Keratinocyte (primary cell): ENCODE results near the gene GTF2A1. TPM values are rescaled to one million over a fixed set of nuclear protein-coding genes. Genes with fewer than 3 reads are reported as not detected.

Experiments
- DNase-seq: peaks from one replicate; pipeline ENCODE4 v3.0.0-alpha.2; 2011; ENCODE audit warnings: low read depth, missing footprints, low spot score
- FAIRE-seq: peaks from 2 replicates; lab custom pipeline; 2011; peaks lifted over from hg19 to GRCh38; lab: Jason Lieb, UNC
- H2AFZ ChIP-seq: 2 replicates; pipeline ENCODE4 v1.6.0; 2012; ENCODE audit warnings: low read length, control low read depth, inconsistent platforms; ENCODE audit not compliant: control insufficient read depth
- H3K27ac ChIP-seq: 2 replicates; pipeline ENCODE4 v1.5.1; 2011; ENCODE audit warnings: low read length; ENCODE audit not compliant: control insufficient read depth, insufficient read depth
- H3K27me3 ChIP-seq: 3 replicates; pipeline ENCODE4 v1.6.0; 2011; ENCODE audit warnings: low read length; ENCODE audit not compliant: control insufficient read depth, insufficient read depth; ENCODE audit errors: extremely low read depth
- H3K36me3 ChIP-seq, 2 experiments: 2 replicates in 1 of 2; 3 replicates in 1 of 2; pipeline ENCODE4 v1.5.1; 2011; ENCODE audit warnings: low read length in 2 of 2, mild to moderate bottlenecking in 1 of 2; ENCODE audit not compliant: control insufficient read depth in 2 of 2, insufficient read depth in 2 of 2; ENCODE audit errors: extremely low read depth in 1 of 2
- H3K4me1 ChIP-seq: 3 replicates; pipeline ENCODE4 v1.5.1; 2011; ENCODE audit warnings: low read length; ENCODE audit not compliant: control insufficient read depth, insufficient read depth; ENCODE audit errors: extremely low read depth
- H3K4me2 ChIP-seq: 3 replicates; pipeline ENCODE4 v1.6.0; 2011; ENCODE audit warnings: low read depth, low read length; ENCODE audit not compliant: control insufficient read depth, insufficient read depth; ENCODE audit errors: extremely low read depth
- H3K4me3 ChIP-seq, 3 experiments: fragments of 200-600 bp in 1 of 3; sonication (generic) in 1 of 3; 2 replicates in 2 of 3; 3 replicates in 1 of 3; pipeline ENCODE4 v1.5.1; 2011 to 2016; ENCODE audit warnings: low read length in 3 of 3, mild to moderate bottlenecking in 3 of 3, control low read depth in 2 of 3, inconsistent platforms in 1 of 3, low read depth in 1 of 3, mixed read lengths in 1 of 3, mixed run types in 1 of 3, moderate library complexity in 1 of 3; ENCODE audit not compliant: control insufficient read depth in 2 of 3, insufficient read depth in 2 of 3; ENCODE audit errors: extremely low read depth in 1 of 3
- H3K79me2 ChIP-seq: 2 replicates; pipeline ENCODE4 v1.6.0; 2012; ENCODE audit warnings: low read length; ENCODE audit not compliant: control insufficient read depth, insufficient read depth
- H3K9ac ChIP-seq: 3 replicates; pipeline ENCODE4 v1.6.0; 2011; ENCODE audit warnings: low read length; ENCODE audit not compliant: control insufficient read depth, insufficient read depth; ENCODE audit errors: extremely low read depth
- H3K9me1 ChIP-seq: 3 replicates; pipeline ENCODE4 v1.6.0; 2011; ENCODE audit warnings: low read length; ENCODE audit not compliant: control insufficient read depth, insufficient read depth; ENCODE audit errors: extremely low read depth
- H3K9me3 ChIP-seq: 2 replicates; pipeline ENCODE4 v1.5.1; 2012; ENCODE audit warnings: low read depth, low read length; ENCODE audit not compliant: control insufficient read depth
- H4K20me1 ChIP-seq: 3 replicates; pipeline ENCODE4 v1.6.0; 2011; ENCODE audit warnings: low read length; ENCODE audit not compliant: control insufficient read depth, insufficient read depth; ENCODE audit errors: extremely low read depth
- EZH2 ChIP-seq: IDR thresholded peaks from one replicate; pipeline ENCODE4 v1.6.1; 2012; ENCODE audit warnings: inconsistent platforms, mild to moderate bottlenecking, low read length, moderate library complexity
- dilution Hi-C: fragments of 300-500 bp; cut with MboI; formaldehyde crosslinking; loops from one replicate; pipeline ENCODE4 v1.7.0; 2020; ENCODE audit warnings: low sequenced_read_pairs; ENCODE audit not compliant: extremely low pct_ligation_motif_present
- polyA plus RNA-seq, 5 experiments: library from polyadenylated mRNA; depleted of rRNA in 3 of 5; stranded (reverse) in 3 of 5; stranded (forward) in 1 of 5; unstranded in 1 of 5; fragments of >200 nt; gene quantifications; 1 replicate in 1 of 5; 2 replicates in 3 of 5; 3 replicates in 1 of 5; pipeline versions ENCODE4 v1.2.1 to v1.2.3, GENCODE V29; 2011 to 2012; ENCODE audit warnings: missing spikeins in 2 of 5, low read depth in 1 of 5, low replicate concordance in 1 of 5
- TF ChIP-seq, protein P1 (sequence below), 3 experiments: IDR thresholded peaks in 1 of 3; conservative IDR thresholded peaks in 1 of 3; optimal IDR thresholded peaks in 1 of 3; 2 replicates in 2 of 3; 3 replicates in 1 of 3; pipeline versions ENCODE3 to v1.5.1; 2011; ENCODE audit warnings: low read length in 3 of 3, mild to moderate bottlenecking in 3 of 3, moderate library complexity in 2 of 3, control low read depth in 1 of 3, inconsistent platforms in 1 of 3; ENCODE audit not compliant: insufficient read depth in 2 of 3; ENCODE audit errors: extremely low read depth in 1 of 3

Gene GTF2A1
- polyA plus RNA-seq, 1 donor (not counting 4 experiments of a cell fraction or from before 2014, with no cell fraction given): 17.5 TPM

DNA sequence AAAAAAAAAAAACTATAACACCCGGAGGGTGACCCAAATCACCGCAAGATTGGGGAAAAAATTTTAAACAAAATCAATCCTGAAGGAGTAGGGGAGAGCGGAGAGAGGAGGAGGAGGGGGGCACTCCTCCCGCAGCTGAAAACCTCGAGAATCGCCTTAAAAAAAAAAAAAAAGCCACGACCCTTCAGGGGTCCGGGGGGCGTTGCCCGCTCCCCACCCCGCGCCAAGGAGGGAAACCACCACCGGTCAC, 254 bp downstream of the GTF2A1 start:
- Histone ChIP-seq H2AFZ (no peak overlapping the region), H3K36me3 (no peaks in the 10 kb centered on the region), H4K20me1 (no peaks in the 10 kb centered on the region), H3K9me3 (no peaks in the 10 kb centered on the region), H3K27ac (peak overlapping the region; percentile 86), H3K9ac (peak overlapping the region; percentile 94), H3K4me3 (peak overlapping the region; percentile 78 to 96 (median 81)), H3K27me3 (no peaks in the 10 kb centered on the region), H3K4me1 (peaks cover 12% of the 10 kb centered on the region), H3K4me2 (peak overlapping the region; percentile 38), H3K79me2 (peaks cover 25% of the 10 kb centered on the region), H3K9me1 (no peaks in the 10 kb centered on the region)
- no peak for TF ChIP-seq EZH2
- TF ChIP-seq, protein P1, sequence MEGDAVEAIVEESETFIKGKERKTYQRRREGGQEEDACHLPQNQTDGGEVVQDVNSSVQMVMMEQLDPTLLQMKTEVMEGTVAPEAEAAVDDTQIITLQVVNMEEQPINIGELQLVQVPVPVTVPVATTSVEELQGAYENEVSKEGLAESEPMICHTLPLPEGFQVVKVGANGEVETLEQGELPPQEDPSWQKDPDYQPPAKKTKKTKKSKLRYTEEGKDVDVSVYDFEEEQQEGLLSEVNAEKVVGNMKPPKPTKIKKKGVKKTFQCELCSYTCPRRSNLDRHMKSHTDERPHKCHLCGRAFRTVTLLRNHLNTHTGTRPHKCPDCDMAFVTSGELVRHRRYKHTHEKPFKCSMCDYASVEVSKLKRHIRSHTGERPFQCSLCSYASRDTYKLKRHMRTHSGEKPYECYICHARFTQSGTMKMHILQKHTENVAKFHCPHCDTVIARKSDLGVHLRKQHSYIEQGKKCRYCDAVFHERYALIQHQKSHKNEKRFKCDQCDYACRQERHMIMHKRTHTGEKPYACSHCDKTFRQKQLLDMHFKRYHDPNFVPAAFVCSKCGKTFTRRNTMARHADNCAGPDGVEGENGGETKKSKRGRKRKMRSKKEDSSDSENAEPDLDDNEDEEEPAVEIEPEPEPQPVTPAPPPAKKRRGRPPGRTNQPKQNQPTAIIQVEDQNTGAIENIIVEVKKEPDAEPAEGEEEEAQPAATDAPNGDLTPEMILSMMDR (optimal IDR thresholded peaks at IDR 0.05 in 1 of 3, IDR thresholded peaks at IDR 0.05 in 1 of 3, conservative IDR thresholded peaks at IDR 0.05 in 1 of 3; ENCODE audit: extremely low read depth in 1 of 3, insufficient read depth in 2 of 3, low read length in 3 of 3): no peak
- no peak for FAIRE-seq
- DNase-seq: no peak
- dilution Hi-C loops: no loop called here

DNA sequence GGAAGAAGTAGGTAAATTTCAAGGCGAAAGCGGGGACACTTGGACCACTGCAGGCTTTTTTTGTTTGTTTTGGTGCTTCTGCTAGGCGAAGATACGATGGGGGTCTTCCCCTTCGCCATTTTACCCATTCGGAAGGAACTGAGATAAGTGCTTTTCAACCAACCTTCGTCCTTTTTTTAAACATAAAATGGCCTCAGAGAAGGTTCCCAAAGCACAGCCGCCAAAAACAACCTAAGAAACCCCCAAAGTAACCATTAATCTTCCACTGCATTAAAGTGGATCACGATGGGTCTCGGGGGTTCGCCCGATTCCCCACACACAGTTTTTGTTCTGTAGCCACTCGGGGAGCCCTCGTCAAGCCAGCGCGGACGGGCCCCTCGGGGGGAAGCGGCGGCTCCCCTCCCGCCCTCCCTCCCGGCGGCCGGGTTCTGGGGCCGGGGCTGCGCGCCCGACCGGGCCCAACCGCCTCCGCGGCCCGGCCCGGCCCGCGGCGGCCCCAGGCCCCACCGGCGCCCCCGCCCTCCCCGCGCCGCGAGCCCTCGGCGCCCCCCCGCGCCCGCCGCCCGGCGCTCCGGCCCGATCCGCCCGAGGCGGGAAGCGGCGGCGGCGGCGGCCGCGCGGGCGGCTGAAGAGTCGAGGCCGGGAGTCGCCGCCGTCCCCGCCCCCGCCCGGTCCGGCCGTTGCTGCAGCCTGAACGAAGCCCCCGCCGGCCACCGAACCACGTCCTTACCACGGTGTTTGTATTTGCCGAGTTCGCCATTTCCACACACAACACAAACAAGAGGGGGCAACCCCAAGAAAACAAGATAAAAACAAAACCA, 790 bp downstream of the GTF2A1 start:
- H3K79me2 ChIP-seq: peaks cover 25% of the 10 kb centered on the region
- peak overlapping the region; percentile 56 for H2AFZ ChIP-seq
- no peak for FAIRE-seq

More for the DNA sequence above, 790 bp downstream of the GTF2A1 start:
- no peaks in the 10 kb centered on the region for H3K27me3 ChIP-seq
- H3K27ac ChIP-seq: peak overlapping the region; percentile 93
- peak overlapping the region; percentile 94 for H3K9ac ChIP-seq
- H3K4me3 ChIP-seq: peak overlapping the region; percentile 78 to 96 (median 82)
- dilution Hi-C loops: no loop called here
- peaks cover 12% of the 10 kb centered on the region for H3K4me1 ChIP-seq
- DNase-seq: no peak
- TF ChIP-seq, protein P1 (optimal IDR thresholded peaks at IDR 0.05 in 1 of 3, IDR thresholded peaks at IDR 0.05 in 1 of 3, conservative IDR thresholded peaks at IDR 0.05 in 1 of 3; ENCODE audit: extremely low read depth in 1 of 3, insufficient read depth in 2 of 3, low read length in 3 of 3): no peak
- TF ChIP-seq EZH2: no peak
- peaks cover 0 to 1% of the 10 kb centered on the region in 2 experiments for H3K36me3 ChIP-seq
- H3K4me2 ChIP-seq: peak overlapping the region; percentile 80
- H4K20me1 ChIP-seq: no peaks in the 10 kb centered on the region
- no peaks in the 10 kb centered on the region for H3K9me3 ChIP-seq
- H3K9me1 ChIP-seq: no peaks in the 10 kb centered on the region
